GM21529 (cell line): Measurements from ENCODE around the gene PTTG1.
A peak's percentile ranks its signal among the peaks of the same experiment; 100 is the strongest.

Source experiments
- ATAC-seq: cut with Tn5 transposase; IDR thresholded peaks from one replicate; pipeline ENCODE4 v1.9.1; 2021; ENCODE audit not compliant: unreplicated experiment

Gene PTTG1

DNA sequence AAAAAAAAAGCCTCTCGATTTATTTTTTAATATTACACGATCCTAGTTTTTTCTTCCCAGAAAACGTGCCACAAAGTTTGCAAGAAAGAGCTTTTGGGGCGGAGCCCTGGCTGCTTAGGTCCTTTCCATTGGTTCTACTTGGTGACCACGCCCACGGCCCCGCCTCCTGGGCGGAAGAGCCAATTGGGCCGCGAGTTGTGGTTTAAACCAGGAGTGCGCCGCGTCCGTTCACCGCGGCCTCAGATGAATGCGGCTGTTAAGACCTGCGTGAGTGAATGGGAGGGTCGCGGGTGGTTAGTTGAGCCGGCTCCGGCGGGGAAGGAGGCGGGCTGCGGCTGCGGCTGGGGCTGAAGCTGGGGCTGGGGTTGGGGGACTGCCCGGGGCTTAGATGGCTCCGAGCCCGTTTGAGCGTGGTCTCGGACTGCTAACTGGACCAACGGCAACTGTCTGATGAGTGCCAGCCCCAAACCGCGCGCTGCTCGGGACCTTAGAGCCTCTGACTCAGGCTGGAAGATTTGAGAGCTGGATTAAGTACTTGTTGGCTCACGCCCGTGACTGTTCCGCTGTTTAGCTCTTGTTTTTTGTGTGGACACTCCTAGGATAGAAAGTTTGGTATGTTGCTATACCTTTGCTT lies at the start of gene PTTG1:
Gene PTTG1, plus strand, starts transcription at position 231 of the 634 bp plus-strand sequence. CDS start 458 bp downstream, outside the sequence.
- peak; percentile 69 for ATAC-seq

GRCh38 chr5:160375166-160375565 lies 46.5 kb upstream of the PTTG1 start:
- no peak for ATAC-seq

- ATAC-seq = no peak
Measured at GRCh38 chr5:160375701-160376100, 46.0 kb upstream of the PTTG1 start.

GRCh38 chr5:160376416-160376815 lies 45.2 kb upstream of the PTTG1 start:
- ATAC-seq = no peak

DNA sequence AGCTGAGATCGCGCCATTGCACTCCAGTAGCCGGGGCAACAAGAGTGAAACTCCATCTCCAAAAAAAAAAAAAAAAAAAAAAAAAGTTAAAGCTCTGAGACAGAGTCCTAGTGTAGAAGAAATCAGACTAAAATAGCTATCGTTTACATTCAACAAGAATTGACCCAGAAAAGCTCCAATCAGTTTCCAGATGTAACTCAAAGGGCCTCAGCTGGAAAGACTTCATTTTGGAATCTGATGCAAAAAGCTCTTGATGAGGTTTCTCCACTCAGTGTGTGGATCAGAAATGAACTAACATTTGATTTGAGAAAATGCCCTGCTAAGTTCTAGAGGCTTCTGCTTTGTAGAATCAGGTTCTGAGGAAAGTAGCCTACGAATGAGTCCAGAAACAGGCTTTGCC lies 44.0 kb upstream of the PTTG1 start:
- no peak for ATAC-seq

DNA sequence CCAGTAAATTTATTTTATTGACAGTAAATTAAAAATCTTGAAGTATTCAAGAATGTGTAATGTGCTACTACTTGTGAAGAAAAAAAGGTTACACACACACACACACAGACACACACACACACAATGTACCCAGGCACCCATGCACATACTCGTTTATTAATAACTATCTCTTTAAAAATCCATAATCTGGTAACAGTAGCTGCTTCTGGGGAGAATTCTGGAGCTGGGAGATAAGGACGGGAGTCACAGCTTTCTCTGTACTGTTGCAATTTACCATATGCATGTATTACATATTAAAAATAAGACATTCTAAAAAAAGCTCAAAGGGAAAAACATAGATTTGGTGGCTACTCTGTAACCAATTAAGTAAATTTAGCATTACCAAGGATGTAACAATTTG lies 43.3 kb upstream of the PTTG1 start:
- ATAC-seq = no peak

GRCh38 chr5:160379511-160379910 lies 42.1 kb upstream of the PTTG1 start:
- ATAC-seq = no peak

DNA sequence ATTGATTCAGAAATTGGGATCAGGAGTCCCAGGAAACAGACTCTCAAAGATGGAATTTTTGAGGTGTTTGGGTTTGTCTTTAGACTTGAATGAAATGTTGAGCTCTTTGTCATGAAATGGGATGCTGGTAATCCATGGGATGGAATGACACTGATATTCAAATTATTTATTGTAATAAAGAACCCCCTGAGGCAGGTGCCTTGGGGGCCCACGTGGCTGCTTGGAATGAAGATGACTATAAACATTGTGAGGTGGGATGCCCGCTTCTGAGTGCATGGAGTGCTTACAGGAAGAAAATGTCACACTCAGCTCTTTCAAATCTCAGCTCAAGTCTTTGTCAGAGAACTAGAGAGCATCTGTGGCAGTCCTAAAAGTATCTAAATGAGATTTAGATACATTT lies 41.6 kb upstream of the PTTG1 start:
- ATAC-seq = no peak

DNA sequence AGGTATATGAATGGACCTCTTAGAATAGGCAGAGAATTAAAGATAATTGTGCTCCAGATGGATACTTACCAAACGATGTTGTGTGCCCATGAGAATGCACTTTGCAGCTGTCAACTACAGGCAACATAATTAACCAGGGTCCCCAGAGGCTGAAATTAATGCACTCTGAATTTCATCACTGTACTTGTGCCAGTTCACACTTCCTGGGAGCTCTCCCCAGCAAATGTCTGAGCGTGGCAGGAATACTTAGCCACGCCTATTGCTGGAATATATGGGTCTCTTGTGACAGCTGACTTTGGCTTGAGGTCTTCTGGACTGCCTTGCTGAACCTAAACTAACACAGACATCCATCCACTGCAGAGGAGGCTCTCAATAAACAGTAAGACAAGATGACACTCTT lies 39.3 kb upstream of the PTTG1 start:
- ATAC-seq = no peak

- ATAC-seq = no peak
Measured at GRCh38 chr5:160384681-160385080, 37.0 kb upstream of the PTTG1 start.

DNA sequence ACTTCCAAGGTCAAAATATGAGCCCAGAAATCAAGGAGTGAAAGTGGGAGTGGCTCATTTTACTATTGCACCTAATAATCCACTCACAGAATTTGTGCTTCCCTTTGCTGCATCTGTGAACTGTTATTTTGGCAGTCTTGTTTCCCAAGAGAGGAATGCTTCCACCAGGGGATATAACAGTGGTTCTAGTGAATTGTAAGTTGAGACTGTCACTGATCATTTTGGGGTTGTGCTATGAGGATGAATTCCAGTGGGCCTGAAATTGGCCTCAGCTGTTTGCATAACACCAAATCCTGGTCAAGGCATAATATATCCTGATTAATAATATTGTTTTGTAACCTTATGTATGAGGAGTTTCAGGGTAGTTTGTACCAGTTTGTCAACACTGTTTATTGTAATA lies 36.2 kb upstream of the PTTG1 start:
- ATAC-seq = no peak

DNA sequence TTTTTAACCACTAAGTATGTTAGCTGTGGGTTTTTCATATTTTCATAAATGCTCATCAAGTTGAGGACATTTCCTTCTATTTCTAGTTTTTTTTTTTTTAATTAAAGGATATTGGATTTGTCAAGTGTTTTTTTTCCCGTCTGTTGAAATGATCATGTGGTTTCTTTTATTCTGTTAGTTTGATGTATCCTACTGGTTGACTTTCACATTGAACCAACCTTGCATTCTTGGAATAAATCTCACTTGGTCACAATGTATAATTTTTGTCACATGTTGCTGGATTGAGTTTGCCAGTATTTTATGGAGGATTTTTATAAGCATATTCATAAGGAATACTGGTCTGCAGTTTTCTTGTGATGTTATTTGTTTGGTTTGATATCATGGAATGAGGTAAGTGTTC lies 34.2 kb upstream of the PTTG1 start:
- ATAC-seq = no peak

DNA sequence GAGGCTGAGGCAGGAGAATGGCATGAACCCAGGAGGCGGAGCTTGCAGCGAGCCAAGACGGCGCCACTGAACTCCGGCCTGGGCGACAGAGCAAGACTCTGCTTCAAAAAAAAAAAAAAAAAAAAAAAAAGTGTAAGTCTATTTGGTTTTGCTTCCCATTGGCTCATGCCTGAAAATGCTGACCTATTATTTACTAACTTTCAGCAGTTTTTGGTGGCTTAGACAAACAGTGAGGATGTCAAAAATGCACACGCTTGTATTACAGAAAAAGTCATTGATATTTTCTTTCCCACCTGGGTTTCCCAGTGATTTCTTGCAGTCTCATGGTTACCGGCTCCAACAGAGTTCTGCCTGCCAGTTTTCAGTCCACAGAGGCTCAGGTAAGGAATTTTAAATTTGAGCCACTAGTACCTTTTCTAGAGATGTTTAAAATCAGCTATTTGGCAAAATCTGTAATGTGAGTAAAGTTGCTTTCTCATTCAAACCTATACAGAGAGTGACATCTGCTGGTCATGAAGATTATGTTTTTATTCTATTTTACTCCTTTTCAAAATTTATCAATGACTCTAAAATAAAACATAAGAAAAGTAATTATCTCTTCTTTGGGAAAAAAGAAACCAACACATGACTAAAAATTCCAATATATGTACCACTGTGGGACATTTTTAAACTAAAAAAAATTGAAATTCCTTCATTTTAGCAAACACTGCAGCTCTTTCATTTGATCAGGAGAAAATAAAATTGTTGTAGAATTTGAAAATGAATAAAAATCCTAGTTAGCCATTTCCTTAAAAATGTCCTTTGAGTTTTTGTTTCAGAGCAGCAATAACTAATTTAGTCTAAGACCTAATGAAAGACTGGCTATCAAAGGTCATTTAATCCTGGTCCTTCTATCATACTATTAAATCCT lies 30.6 kb upstream of the PTTG1 start:
- ATAC-seq = no peak

DNA sequence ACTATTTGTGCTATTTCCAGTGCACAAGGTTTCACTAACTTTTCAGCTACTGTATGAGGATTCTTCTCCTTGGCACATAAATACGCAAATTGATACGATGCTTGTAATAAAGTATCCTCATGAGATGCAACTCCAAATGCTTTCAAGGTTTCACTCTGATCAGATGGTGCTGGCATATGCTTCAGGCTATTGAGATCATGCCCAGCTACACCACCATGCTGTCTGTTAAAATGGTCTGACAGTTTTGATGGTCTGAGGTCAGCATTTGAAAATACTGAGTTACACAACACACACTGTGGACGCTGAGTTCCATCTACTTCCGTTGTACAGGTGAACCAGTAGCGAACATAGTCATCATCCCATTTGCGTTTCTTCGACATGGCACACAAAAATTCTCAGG lies 26.5 kb upstream of the PTTG1 start:
- ATAC-seq = no peak

GRCh38 chr5:160397492-160397891 lies 24.2 kb upstream of the PTTG1 start:
- no peak for ATAC-seq

DNA sequence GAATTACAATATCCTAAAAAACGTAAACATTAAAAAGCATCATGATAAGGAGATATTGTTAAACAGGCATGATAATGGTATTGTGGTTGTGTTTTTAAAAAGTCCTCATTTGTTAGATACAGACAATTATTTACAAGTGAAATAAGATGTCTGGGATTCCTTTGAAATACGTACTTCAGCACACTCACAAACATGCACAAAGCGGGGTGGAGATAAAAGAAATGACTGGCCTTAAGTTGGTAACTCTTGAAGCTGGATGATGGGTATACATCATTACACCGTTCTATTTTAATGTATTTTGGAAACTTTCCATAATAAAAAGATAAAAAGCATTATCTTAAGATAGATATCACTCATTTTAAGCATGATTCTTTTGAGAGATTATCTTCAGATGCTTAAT lies 22.8 kb upstream of the PTTG1 start:
- ATAC-seq = no peak

DNA sequence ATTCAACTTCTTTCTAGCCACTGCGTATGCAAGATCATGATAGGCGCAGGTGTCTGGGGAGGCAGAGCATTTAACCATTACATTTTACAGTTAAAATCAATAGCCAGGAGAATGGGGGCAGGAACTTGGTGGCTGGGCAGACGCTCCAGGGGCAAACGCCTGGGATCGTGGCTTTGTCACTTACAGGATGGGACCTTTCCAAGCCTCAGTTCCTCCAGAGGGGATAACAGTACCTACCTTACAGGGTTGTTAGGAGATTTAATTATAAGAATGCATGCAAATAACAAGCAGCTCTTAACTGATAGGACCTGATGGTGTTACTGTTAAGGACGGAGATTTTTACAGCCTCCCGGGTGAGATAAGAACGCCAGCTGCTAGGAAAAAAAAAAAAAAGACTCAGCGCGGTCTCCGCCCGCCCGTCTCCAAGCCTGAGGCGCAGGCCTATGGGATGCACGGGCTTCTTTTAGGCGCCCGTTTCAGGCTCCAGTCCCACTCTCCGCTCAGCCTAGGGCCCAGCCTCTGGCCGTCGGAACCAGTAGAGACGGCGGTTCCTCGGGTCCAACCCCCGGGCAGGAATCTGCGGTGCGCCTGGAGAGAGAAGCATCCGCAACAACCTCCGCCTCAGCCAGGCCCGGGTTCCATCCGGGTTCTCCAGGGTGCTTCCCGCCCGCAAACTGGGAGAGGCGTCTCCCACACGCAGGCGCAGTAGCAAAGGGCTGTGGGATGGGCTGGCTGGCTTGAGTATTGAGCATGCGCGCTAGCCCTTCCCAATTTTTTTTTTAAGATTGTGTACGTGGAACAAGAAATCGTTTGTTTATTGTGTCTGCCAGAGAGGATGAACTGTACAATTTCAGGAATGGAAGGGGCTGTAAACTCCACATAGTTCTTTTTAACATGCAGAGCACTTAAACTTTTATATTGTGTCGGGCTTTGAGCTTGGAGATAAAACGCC lies 22.0 kb upstream of the PTTG1 start, which contains the start of gene FAM200C:
Gene FAM200C, minus strand, starts transcription at position 653 of the 952 bp plus-strand sequence. CDS start 4,564 bp downstream, outside the sequence.
- ATAC-seq = peak; percentile 90

GRCh38 chr5:160418561-160419457 lies 2.8 kb upstream of the PTTG1 start, which contains the start of gene SLU7:
Gene SLU7, minus strand, starts transcription at chr5:160419081. Its CDS starts 3,787 bp downstream, at chr5:160415294.
- ATAC-seq = peak; percentile 62

DNA sequence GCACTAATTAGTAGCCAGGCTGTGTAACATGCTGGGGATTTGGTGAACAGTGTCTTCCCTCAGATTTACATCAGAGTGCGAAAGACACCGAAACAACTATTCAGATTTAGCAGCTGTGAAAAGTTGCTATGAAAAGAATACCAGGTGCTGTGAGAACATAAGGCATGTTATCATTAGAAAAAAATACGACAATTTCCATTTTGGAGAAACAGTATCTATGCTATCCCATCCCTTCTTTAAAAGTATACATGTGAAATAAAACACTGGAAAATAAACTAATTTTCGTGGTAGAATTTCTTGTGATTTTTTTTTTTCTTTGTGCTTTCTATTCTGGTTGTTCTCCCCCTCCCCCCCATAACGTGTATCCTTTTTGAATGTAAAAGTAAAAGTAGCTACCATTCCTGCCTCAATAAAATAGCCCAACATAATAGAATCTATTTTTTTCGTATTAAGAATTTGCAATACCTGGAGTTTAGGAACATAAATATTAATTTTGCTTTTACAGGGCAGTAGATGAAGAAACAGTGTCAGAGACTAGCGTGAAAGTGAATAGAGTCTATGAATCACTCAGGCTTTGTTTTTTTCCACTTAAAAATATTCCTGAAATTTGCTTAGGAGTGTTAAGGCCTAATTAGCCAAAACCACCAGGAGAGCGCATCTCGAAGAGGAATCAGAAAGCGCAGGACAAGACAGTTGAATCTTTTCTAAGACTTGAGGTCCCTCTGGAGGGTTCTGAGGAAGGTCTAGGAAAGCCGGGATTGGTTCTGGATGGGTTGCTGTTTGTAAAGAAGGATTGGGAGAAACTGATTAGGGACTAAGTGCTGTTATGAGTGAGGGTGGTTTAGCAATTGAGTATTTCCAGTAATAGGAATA lies 2.0 kb upstream of the PTTG1 start:
- ATAC-seq = peak; percentile 42
